Lung (tissue), 12 donors: Measurements from ENCODE around the gene ACADL. TPM values are rescaled to one million over a fixed set of nuclear protein-coding genes. Genes with fewer than 3 reads are reported as not detected.

Experiments used
- ATAC-seq: fragments of 200-7000 bp; cut with Tn5 transposase; one replicate; pipeline ENCODE4 v1.9.1; 2020; ENCODE audit warnings: moderate number of reproducible peaks; ENCODE audit not compliant: insufficient read depth, low FRiP score
- DNase-seq, 3 donors: peaks; one replicate each; pipeline ENCODE4 v3.0.0-alpha.2; 2013 to 2017
- H3K27ac ChIP-seq, 2 donors: one replicate each; pipeline ENCODE4 v1.5.1; 2013; ENCODE audit warnings: mild to moderate bottlenecking in 2 of 2, moderate library complexity in 2 of 2, control low read depth in 1 of 2, inconsistent platforms in 1 of 2, low read depth in 1 of 2, low read length in 1 of 2
- H3K27me3 ChIP-seq, 3 donors: one replicate each; pipeline ENCODE4 v1.5.1; 2013; ENCODE audit warnings: low read length in 2 of 3; ENCODE audit not compliant: control insufficient read depth in 3 of 3, insufficient read depth in 3 of 3
- H3K36me3 ChIP-seq, 4 donors: one replicate each; pipeline ENCODE4 v1.5.1; 2013; ENCODE audit warnings: low read length in 4 of 4, mild to moderate bottlenecking in 1 of 4, moderate library complexity in 1 of 4; ENCODE audit not compliant: control insufficient read depth in 4 of 4, insufficient read depth in 4 of 4
- H3K4me1 ChIP-seq, 5 donors: one replicate each; pipeline ENCODE4 v1.5.1; 2013; ENCODE audit warnings: low read length in 5 of 5, mild to moderate bottlenecking in 2 of 5, moderate library complexity in 1 of 5; ENCODE audit not compliant: control insufficient read depth in 5 of 5, insufficient read depth in 5 of 5
- H3K4me3 ChIP-seq: one replicate; pipeline ENCODE4 v1.5.1; 2013; ENCODE audit warnings: mild to moderate bottlenecking, control low read depth, moderate library complexity
- H3K9ac ChIP-seq, 2 donors: one replicate each; pipeline ENCODE4 v1.5.1; 2013; ENCODE audit warnings: low read length in 2 of 2, control low read depth in 1 of 2; ENCODE audit not compliant: insufficient read depth in 1 of 2
- H3K9me3 ChIP-seq, 4 donors: one replicate each; pipeline ENCODE4 v1.5.1; 2013; ENCODE audit warnings: low read length in 3 of 4, mild to moderate bottlenecking in 1 of 4, moderate library complexity in 1 of 4; ENCODE audit not compliant: control insufficient read depth in 4 of 4, insufficient read depth in 3 of 4
- WGBS, 2 donors: extraction: QIAGEN DNeasy Blood & Tissue Kit; methylation state at CpG; one replicate each; pipeline ENCODE4 v1.1.7; 2013; 5-methylcytosine and 5-hydroxymethylcytosine counted together
- polyA plus RNA-seq, 2 donors: library from polyadenylated mRNA; stranded (reverse); fragments of 200-250 nt; gene quantifications; one replicate each; pipeline ENCODE4 v1.2.1, GENCODE V29; 2013
- total RNA-seq, 2 donors: library from RNA; depleted of rRNA in 1 of 2; stranded (reverse); fragments of >200 nt in 1 of 2; gene quantifications; one replicate each; pipeline ENCODE4 v1.2.1, GENCODE V29; 2014 to 2021
- TF ChIP-seq, protein P1 (sequence below): IDR thresholded peaks from 2 replicates; pipeline ENCODE4 v1.5.1; 2012; ENCODE audit warnings: mild to moderate bottlenecking; ENCODE audit errors: control extremely low read depth, extremely low read depth
- donor health status: control.
- donor health status: control.
- donor health status: Bipolar disorder and iron deficiency.
- donor health status: healthy.
- donor health status: DM: yes; HTN: yes; CAD: no.

ACADL gene
- total and polyA plus RNA-seq, 4 donors, result 7.9 to 43.6 (median 31.2) TPM

DNA sequence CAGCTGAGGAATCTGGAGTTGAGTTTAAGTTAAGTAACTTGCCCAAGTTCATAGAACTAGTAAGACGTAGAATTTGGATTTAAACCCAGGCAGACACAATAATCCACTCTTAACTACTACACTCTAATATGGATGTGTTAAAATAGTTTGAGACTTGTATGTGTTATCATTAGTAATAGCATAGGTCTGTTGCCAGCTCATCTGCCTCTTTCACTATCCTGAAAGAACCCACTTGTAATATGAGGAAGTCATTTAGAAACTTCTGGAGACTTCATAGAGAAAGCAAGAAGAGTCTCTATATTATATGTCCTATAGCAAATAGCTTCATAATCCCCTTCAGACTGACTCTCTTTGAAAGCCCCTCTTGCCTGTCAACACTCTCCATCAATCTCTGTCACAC lies 43.0 kb upstream of the ACADL start:
- no peak for ATAC-seq
- H3K36me3 ChIP-seq, result no peaks in the 10 kb centered on the region
- WGBS, 2 donors, result 89 to 95% methylated on average over 1 of the region's 1 CpG

DNA sequence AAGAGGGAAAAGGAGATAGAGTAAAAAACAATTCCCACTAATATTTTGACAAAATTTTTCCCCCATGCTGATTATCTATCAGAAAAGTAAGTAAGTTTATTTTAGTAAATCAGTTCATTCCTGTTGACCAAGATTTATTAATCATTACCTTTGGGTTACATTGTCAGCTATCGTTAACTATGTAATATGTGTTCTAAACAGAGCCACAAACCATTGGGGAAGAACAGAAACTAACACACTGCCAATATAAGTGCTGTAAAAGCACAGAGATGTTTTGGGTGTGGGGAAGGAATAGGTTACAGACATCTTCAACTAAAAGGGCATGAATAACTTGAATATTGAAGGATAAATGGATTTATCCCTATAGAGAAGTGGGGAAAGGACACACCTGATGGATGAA lies 42.5 kb upstream of the ACADL start:
- WGBS, 2 donors, result 69 to 90% methylated on average over 1 of the region's 1 CpG
- Histone ChIP-seq H3K9ac (no peak overlapping the region), H3K27me3 (no peaks in the 10 kb centered on the region), H3K36me3 (no peaks in the 10 kb centered on the region), H3K4me3 (no peak overlapping the region), H3K4me1 (no peaks in the 10 kb centered on the region), H3K27ac (no peak overlapping the region), H3K9me3 (no peaks in the 10 kb centered on the region)
- no peak for DNase-seq
- TF ChIP-seq, protein P1, sequence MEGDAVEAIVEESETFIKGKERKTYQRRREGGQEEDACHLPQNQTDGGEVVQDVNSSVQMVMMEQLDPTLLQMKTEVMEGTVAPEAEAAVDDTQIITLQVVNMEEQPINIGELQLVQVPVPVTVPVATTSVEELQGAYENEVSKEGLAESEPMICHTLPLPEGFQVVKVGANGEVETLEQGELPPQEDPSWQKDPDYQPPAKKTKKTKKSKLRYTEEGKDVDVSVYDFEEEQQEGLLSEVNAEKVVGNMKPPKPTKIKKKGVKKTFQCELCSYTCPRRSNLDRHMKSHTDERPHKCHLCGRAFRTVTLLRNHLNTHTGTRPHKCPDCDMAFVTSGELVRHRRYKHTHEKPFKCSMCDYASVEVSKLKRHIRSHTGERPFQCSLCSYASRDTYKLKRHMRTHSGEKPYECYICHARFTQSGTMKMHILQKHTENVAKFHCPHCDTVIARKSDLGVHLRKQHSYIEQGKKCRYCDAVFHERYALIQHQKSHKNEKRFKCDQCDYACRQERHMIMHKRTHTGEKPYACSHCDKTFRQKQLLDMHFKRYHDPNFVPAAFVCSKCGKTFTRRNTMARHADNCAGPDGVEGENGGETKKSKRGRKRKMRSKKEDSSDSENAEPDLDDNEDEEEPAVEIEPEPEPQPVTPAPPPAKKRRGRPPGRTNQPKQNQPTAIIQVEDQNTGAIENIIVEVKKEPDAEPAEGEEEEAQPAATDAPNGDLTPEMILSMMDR, result no peak
- no peak for ATAC-seq

More for the DNA sequence above, 43.0 kb upstream of the ACADL start:
- no peaks in the 10 kb centered on the region for H3K9me3 ChIP-seq
- H3K4me3 ChIP-seq, result no peak overlapping the region
- no peak for DNase-seq
- no peaks in the 10 kb centered on the region for H3K27me3 ChIP-seq
- no peak overlapping the region for H3K9ac ChIP-seq
- H3K4me1 ChIP-seq, result no peaks in the 10 kb centered on the region
- H3K27ac ChIP-seq, result no peak overlapping the region
- TF ChIP-seq, protein P1, result no peak

DNA sequence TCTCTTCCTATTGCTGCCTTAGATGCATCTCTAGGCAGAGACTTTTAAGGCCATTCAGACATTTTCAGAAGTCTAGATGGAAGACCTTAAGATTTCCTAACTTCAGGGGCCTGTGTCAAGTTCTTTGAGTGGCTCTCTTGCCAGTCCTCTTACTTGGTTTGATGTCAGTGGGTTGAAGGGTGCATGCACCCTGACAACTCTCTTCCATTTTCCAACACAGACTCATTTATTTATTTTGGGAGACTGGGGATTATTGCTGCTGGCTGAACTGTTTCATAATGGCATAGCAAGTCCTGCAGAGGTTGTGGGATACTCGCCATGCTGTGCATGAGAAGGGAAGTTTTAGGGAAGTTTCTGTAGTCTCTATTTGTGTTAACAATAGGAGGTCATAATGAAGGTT lies 39.0 kb upstream of the ACADL start:
- no peak for ATAC-seq
- TF ChIP-seq, protein P1, result no peak
- 69 to 81% methylated on average over 1 of the region's 1 CpG for WGBS, 2 donors
- Histone ChIP-seq H3K27ac (no peak overlapping the region), H3K9ac (no peak overlapping the region), H3K4me1 (no peaks in the 10 kb centered on the region), H3K36me3 (no peaks in the 10 kb centered on the region), H3K9me3 (peaks cover 0 to 2% (median 0%) of the 10 kb centered on the region in 4 donors), H3K4me3 (no peak overlapping the region), H3K27me3 (no peaks in the 10 kb centered on the region)
- DNase-seq, result no peak

DNA sequence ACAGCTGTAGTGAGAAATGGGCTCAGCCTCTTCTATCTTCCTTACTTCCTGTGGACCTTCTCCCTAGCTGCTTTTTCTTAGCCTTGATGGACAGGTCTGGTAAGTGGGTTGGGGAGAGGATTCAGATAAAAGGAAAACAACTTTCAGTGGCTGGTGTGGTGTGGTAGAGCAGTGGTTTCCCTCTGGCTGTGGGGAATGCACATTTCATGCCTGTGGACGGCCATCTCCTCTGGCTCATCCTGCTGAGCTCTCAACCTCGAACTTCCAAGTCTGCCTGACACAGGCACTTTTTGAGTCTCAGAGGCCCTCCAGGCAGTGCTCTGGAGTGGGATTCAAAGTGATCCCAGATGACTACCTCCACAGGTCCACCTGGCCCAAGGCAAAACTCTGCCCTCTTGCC lies 38.6 kb upstream of the ACADL start:
- Histone ChIP-seq H3K9me3 (peaks cover 0 to 2% (median 0%) of the 10 kb centered on the region in 4 donors), H3K36me3 (no peaks in the 10 kb centered on the region), H3K4me1 (no peaks in the 10 kb centered on the region), H3K4me3 (no peak overlapping the region), H3K27me3 (no peaks in the 10 kb centered on the region), H3K27ac (no peak overlapping the region), H3K9ac (no peak overlapping the region)
- 85 to 87% methylated on average over 2 of the region's 2 CpGs for WGBS, 2 donors
- ATAC-seq, result no peak
- TF ChIP-seq, protein P1, result no peak
- no peak for DNase-seq
